Osteoblast (primary cell): ENCODE measurements around the gene ERGIC3. TPM values are rescaled to one million over a fixed set of nuclear protein-coding genes. Genes with fewer than 3 reads are reported as not detected.
"Not testable (repeated sequence)": the region's sequence is repeated elsewhere in the genome, so short reads cannot be mapped to it uniquely, and the experiment has no call there.

Source experiments
- DNase-seq: peaks from one replicate; pipeline ENCODE4 v3.0.0; 2011; ENCODE audit warnings: low spot score, mixed read lengths; ENCODE audit not compliant: insufficient read length; ENCODE audit errors: missing footprints
- H2AFZ ChIP-seq: 2 replicates; pipeline ENCODE4 v1.6.0; 2011; ENCODE audit warnings: mild to moderate bottlenecking, low read length
- H3K27ac ChIP-seq: 2 replicates; pipeline ENCODE4 v1.5.1; 2011; ENCODE audit warnings: mild to moderate bottlenecking, low read depth, low read length, moderate library complexity
- H3K27me3 ChIP-seq: 2 replicates; pipeline ENCODE4 v1.6.0; 2012; ENCODE audit warnings: mild to moderate bottlenecking, control low read depth, inconsistent platforms, low read length, moderate library complexity; ENCODE audit not compliant: insufficient read depth
- H3K36me3 ChIP-seq: 2 replicates; pipeline ENCODE4 v1.5.1; 2011; ENCODE audit warnings: mild to moderate bottlenecking, low read length, control low read depth, moderate library complexity; ENCODE audit not compliant: insufficient read depth
- H3K4me1 ChIP-seq: 2 replicates; pipeline ENCODE4 v1.5.1; 2011; ENCODE audit warnings: mild to moderate bottlenecking, low read length, control low read depth, moderate library complexity; ENCODE audit not compliant: insufficient read depth
- H3K4me2 ChIP-seq: 2 replicates; pipeline ENCODE4 v1.6.0; 2011; ENCODE audit warnings: mild to moderate bottlenecking, low read length; ENCODE audit not compliant: insufficient read depth
- H3K4me3 ChIP-seq: fragments of 200-600 bp; sonication (generic); 3 replicates; pipeline ENCODE4 v1.5.1; 2012; ENCODE audit warnings: mild to moderate bottlenecking, low read length, inconsistent platforms; ENCODE audit not compliant: insufficient read depth
- H3K79me2 ChIP-seq: 2 replicates; pipeline ENCODE4 v1.6.0; 2012; ENCODE audit warnings: mild to moderate bottlenecking, low read length, control low read depth, inconsistent platforms; ENCODE audit not compliant: insufficient read depth
- H3K9me3 ChIP-seq: 2 replicates; pipeline ENCODE4 v1.5.1; 2011; ENCODE audit warnings: low read depth, low read length, control low read depth
- H4K20me1 ChIP-seq: 2 replicates; pipeline ENCODE4 v1.6.0; 2012; ENCODE audit warnings: mild to moderate bottlenecking, low read length, control low read depth; ENCODE audit not compliant: insufficient read depth
- CTCF ChIP-seq: IDR thresholded peaks from 2 replicates; pipeline ENCODE4 v1.5.1; 2011; ENCODE audit warnings: mild to moderate bottlenecking, low read depth, low read length, moderate library complexity; ENCODE audit errors: extremely low read depth
- total RNA-seq: library from RNA; depleted of rRNA; stranded (reverse); fragments of >200 nt; gene quantifications from 2 replicates; pipeline ENCODE4 v1.2.3, GENCODE V29; 2012

The ERGIC3 gene
- total RNA-seq, 1 donor: 538 TPM

- Histone ChIP-seq H2AFZ (no peak overlapping the region), H3K4me3 (no peak overlapping the region), H3K9me3 (no peaks in the 10 kb centered on the region), H3K4me2 (no peak overlapping the region), H3K27ac (no peak overlapping the region), H3K79me2 (peaks cover 2% of the 10 kb centered on the region), H3K36me3 (peaks cover 69% of the 10 kb centered on the region), H3K4me1 (no peaks in the 10 kb centered on the region), H3K27me3 (no peaks in the 10 kb centered on the region), H4K20me1 (peaks cover 4% of the 10 kb centered on the region)
- DNase-seq: no peak
- no peak for TF ChIP-seq CTCF
Observed at GRCh38 chr20:35551503-35551902, 9.6 kb downstream of the ERGIC3 start.

GRCh38 chr20:35552914-35553313 is 11.0 kb downstream of the ERGIC3 start:
- peaks cover 61% of the 10 kb centered on the region for H3K36me3 ChIP-seq
- H3K79me2 ChIP-seq: peaks cover 2% of the 10 kb centered on the region

DNA sequence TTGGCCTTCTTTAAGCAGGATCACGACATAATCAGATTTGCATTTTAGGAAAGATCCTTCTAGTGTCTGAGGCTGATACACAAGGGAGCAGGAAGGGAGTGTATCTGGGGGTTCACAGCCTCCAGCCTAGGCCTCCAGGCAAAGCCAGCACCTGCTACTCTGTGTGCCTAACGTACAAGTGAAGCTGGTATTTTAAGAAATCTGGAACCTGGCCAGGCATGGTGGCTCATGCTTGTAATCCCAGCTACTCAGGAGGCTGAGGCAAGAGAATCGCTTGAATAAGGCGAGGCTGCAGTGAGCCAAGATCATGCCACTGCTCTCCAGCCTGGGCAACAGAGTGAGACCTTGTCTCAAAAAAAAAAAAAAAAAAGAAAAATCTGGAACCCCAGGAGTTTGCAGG is 13.6 kb downstream of the ERGIC3 start:
- not testable (repeated sequence) for H3K27ac ChIP-seq, H3K4me2 ChIP-seq, H3K4me1 ChIP-seq, H3K9me3 ChIP-seq, H2AFZ ChIP-seq, H4K20me1 ChIP-seq, DNase-seq, H3K27me3 ChIP-seq, H3K79me2 ChIP-seq, H3K4me3 ChIP-seq
- peaks cover 40% of the 10 kb centered on the region for H3K36me3 ChIP-seq

More at GRCh38 chr20:35552914-35553313, 11.0 kb downstream of the ERGIC3 start:
- peaks cover 4% of the 10 kb centered on the region for H4K20me1 ChIP-seq
- H3K9me3 ChIP-seq: no peaks in the 10 kb centered on the region
- no peak for DNase-seq
- no peak overlapping the region for H3K27ac ChIP-seq
- no peak overlapping the region for H3K4me3 ChIP-seq
- H3K4me2 ChIP-seq: no peak overlapping the region
- no peak overlapping the region for H2AFZ ChIP-seq
- no peaks in the 10 kb centered on the region for H3K4me1 ChIP-seq
- no peaks in the 10 kb centered on the region for H3K27me3 ChIP-seq
- no peak for TF ChIP-seq CTCF

DNA sequence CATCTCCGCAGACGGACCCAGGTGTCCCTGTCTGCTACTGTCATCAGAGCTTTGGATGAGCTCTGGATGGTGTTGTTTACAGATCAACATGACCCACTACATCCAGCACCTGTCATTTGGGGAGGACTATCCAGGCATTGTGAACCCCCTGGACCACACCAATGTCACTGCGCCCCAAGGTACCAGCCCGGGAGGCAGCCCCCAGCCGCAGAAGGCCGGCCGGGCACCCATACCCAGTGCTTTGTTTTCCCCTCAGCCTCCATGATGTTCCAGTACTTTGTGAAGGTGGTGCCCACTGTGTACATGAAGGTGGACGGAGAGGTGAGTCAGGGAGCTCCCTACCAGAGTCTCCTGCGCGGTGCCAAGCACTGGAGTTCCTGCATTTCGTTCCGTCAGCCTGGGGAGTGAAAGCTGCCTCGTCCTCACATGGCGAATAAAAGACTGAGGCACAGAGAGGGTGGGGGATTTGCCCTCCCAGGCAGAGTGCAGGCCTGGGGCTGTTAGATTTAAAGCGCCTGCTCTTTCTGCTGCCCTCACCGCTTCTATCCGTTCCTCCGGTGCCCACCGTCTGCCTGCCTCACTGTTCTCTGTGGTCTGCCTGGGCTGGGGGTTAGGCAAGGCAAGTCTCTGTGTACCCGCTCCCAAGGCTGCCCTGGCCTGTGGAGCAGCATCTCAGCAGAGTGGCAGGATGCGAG is 14.2 kb downstream of the ERGIC3 start:
- H3K27ac ChIP-seq: no peak overlapping the region
- no peak for TF ChIP-seq CTCF
- H3K36me3 ChIP-seq: peaks cover 35% of the 10 kb centered on the region
- H3K4me1 ChIP-seq: no peaks in the 10 kb centered on the region
- H3K4me3 ChIP-seq: no peak overlapping the region
- peaks cover 4% of the 10 kb centered on the region for H4K20me1 ChIP-seq
- no peaks in the 10 kb centered on the region for H3K27me3 ChIP-seq
- H3K9me3 ChIP-seq: no peaks in the 10 kb centered on the region
- H2AFZ ChIP-seq: no peak overlapping the region
- no peak overlapping the region for H3K4me2 ChIP-seq
- no peaks in the 10 kb centered on the region for H3K79me2 ChIP-seq
- no peak for DNase-seq
